ENCODE measurements around the gene CATSPERD.

GRCh38 chr19:5762608-5763217 is 42.3 kb downstream of the CATSPERD start:
- TF ChIP-seq CTCF (IDR thresholded peaks at IDR 0.05) (no peak), POLR2A (IDR thresholded peaks at IDR 0.05) (no peak)

All from body of pancreas (tissue), 4 donors.